Measurements from ENCODE around the gene PRKN. TPM values are rescaled to one million over a fixed set of nuclear protein-coding genes. Genes with fewer than 3 reads are reported as not detected.

PRKN gene
- total and polyA plus RNA-seq, 2 experiments from 2014 or later: 0.10 to 0.84 TPM

DNA sequence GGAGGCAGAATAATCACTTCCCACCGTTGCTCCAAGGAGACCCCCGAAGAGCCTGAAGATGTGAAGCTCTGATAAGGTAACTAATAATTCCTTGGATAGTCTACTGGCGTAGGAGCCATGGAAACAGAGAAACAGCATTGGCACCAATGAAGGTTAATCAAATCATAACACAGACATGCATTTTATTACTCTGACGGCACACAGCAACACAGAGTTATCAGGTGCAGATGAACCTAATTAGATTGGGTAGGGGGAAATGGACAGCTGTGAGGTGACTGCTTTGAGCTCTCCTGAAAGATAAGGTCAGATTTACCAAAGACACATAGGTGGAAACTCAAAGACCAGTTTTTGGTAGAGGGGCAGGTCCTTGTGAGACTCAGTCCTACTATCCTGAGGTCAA, 909.7 kb downstream of the PRKN start:
- H3K9me3 Mint-ChIP-seq: peaks cover 2% of the 10 kb centered on the region; the same call in 1 of the 3 replicates
- no peaks in the 10 kb centered on the region for H3K36me3 ChIP-seq (ENCODE audit: insufficient read depth)
- H3K4me1 ChIP-seq (ENCODE audit: insufficient read depth): no peaks in the 10 kb centered on the region
- H3K4me3 Mint-ChIP-seq: no peak overlapping the region
- no peak for TF ChIP-seq POLR2AphosphoS5 (IDR thresholded peaks at IDR 0.05; ENCODE audit: low read depth)
- no peak for TF ChIP-seq ZNF331 (CRISPR knock-in tag; IDR thresholded peaks at IDR 0.05; ENCODE audit: low read depth)
- TF ChIP-seq, protein P1, sequence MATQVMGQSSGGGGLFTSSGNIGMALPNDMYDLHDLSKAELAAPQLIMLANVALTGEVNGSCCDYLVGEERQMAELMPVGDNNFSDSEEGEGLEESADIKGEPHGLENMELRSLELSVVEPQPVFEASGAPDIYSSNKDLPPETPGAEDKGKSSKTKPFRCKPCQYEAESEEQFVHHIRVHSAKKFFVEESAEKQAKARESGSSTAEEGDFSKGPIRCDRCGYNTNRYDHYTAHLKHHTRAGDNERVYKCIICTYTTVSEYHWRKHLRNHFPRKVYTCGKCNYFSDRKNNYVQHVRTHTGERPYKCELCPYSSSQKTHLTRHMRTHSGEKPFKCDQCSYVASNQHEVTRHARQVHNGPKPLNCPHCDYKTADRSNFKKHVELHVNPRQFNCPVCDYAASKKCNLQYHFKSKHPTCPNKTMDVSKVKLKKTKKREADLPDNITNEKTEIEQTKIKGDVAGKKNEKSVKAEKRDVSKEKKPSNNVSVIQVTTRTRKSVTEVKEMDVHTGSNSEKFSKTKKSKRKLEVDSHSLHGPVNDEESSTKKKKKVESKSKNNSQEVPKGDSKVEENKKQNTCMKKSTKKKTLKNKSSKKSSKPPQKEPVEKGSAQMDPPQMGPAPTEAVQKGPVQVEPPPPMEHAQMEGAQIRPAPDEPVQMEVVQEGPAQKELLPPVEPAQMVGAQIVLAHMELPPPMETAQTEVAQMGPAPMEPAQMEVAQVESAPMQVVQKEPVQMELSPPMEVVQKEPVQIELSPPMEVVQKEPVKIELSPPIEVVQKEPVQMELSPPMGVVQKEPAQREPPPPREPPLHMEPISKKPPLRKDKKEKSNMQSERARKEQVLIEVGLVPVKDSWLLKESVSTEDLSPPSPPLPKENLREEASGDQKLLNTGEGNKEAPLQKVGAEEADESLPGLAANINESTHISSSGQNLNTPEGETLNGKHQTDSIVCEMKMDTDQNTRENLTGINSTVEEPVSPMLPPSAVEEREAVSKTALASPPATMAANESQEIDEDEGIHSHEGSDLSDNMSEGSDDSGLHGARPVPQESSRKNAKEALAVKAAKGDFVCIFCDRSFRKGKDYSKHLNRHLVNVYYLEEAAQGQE (IDR thresholded peaks at IDR 0.05; ENCODE audit: unreplicated experiment): no peak
- TF ChIP-seq EZH2 (IDR thresholded peaks at IDR 0.05; ENCODE audit: low read depth, unreplicated experiment): no peak
- TF ChIP-seq, protein P2, sequence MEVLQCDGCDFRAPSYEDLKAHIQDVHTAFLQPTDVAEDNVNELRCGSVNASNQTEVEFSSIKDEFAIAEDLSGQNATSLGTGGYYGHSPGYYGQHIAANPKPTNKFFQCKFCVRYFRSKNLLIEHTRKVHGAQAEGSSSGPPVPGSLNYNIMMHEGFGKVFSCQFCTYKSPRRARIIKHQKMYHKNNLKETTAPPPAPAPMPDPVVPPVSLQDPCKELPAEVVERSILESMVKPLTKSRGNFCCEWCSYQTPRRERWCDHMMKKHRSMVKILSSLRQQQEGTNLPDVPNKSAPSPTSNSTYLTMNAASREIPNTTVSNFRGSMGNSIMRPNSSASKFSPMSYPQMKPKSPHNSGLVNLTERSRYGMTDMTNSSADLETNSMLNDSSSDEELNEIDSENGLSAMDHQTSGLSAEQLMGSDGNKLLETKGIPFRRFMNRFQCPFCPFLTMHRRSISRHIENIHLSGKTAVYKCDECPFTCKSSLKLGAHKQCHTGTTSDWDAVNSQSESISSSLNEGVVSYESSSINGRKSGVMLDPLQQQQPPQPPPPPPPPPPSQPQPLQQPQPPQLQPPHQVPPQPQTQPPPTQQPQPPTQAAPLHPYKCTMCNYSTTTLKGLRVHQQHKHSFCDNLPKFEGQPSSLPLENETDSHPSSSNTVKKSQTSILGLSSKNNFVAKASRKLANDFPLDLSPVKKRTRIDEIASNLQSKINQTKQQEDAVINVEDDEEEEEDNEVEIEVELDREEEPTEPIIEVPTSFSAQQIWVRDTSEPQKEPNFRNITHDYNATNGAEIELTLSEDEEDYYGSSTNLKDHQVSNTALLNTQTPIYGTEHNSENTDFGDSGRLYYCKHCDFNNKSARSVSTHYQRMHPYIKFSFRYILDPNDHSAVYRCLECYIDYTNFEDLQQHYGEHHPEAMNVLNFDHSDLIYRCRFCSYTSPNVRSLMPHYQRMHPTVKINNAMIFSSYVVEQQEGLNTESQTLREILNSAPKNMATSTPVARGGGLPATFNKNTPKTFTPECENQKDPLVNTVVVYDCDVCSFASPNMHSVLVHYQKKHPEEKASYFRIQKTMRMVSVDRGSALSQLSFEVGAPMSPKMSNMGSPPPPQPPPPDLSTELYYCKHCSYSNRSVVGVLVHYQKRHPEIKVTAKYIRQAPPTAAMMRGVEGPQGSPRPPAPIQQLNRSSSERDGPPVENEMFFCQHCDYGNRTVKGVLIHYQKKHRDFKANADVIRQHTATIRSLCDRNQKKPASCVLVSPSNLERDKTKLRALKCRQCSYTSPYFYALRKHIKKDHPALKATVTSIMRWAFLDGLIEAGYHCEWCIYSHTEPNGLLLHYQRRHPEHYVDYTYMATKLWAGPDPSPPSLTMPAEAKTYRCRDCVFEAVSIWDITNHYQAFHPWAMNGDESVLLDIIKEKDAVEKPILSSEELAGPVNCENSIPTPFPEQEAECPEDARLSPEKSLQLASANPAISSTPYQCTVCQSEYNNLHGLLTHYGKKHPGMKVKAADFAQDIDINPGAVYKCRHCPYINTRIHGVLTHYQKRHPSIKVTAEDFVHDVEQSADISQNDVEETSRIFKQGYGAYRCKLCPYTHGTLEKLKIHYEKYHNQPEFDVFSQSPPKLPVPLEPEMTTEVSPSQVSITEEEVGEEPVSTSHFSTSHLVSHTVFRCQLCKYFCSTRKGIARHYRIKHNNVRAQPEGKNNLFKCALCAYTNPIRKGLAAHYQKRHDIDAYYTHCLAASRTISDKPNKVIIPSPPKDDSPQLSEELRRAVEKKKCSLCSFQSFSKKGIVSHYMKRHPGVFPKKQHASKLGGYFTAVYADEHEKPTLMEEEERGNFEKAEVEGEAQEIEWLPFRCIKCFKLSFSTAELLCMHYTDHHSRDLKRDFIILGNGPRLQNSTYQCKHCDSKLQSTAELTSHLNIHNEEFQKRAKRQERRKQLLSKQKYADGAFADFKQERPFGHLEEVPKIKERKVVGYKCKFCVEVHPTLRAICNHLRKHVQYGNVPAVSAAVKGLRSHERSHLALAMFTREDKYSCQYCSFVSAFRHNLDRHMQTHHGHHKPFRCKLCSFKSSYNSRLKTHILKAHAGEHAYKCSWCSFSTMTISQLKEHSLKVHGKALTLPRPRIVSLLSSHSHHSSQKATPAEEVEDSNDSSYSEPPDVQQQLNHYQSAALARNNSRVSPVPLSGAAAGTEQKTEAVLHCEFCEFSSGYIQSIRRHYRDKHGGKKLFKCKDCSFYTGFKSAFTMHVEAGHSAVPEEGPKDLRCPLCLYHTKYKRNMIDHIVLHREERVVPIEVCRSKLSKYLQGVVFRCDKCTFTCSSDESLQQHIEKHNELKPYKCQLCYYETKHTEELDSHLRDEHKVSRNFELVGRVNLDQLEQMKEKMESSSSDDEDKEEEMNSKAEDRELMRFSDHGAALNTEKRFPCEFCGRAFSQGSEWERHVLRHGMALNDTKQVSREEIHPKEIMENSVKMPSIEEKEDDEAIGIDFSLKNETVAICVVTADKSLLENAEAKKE (CRISPR knock-in tag; IDR thresholded peaks at IDR 0.05): no peak
- TF ChIP-seq EZH2phosphoT487 (IDR thresholded peaks at IDR 0.05; ENCODE audit: unreplicated experiment): no peak
- no peak for TF ChIP-seq ZNF114 (CRISPR knock-in tag; IDR thresholded peaks at IDR 0.05)
- TF ChIP-seq JUNB (IDR thresholded peaks at IDR 0.05; ENCODE audit: unreplicated experiment): no peak
- no peak for TF ChIP-seq CREB1 (CRISPR knock-in tag; IDR thresholded peaks at IDR 0.05; ENCODE audit: low read depth)
- TF ChIP-seq NANOG (IDR thresholded peaks at IDR 0.05; ENCODE audit: borderline replicate concordance): no peak
- no peak for TF ChIP-seq STAT1 (IDR thresholded peaks at IDR 0.05; ENCODE audit: unreplicated experiment)
- TF ChIP-seq, protein P3, sequence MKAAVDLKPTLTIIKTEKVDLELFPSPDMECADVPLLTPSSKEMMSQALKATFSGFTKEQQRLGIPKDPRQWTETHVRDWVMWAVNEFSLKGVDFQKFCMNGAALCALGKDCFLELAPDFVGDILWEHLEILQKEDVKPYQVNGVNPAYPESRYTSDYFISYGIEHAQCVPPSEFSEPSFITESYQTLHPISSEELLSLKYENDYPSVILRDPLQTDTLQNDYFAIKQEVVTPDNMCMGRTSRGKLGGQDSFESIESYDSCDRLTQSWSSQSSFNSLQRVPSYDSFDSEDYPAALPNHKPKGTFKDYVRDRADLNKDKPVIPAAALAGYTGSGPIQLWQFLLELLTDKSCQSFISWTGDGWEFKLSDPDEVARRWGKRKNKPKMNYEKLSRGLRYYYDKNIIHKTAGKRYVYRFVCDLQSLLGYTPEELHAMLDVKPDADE (IDR thresholded peaks at IDR 0.05): no peak
- TF ChIP-seq, protein P4, sequence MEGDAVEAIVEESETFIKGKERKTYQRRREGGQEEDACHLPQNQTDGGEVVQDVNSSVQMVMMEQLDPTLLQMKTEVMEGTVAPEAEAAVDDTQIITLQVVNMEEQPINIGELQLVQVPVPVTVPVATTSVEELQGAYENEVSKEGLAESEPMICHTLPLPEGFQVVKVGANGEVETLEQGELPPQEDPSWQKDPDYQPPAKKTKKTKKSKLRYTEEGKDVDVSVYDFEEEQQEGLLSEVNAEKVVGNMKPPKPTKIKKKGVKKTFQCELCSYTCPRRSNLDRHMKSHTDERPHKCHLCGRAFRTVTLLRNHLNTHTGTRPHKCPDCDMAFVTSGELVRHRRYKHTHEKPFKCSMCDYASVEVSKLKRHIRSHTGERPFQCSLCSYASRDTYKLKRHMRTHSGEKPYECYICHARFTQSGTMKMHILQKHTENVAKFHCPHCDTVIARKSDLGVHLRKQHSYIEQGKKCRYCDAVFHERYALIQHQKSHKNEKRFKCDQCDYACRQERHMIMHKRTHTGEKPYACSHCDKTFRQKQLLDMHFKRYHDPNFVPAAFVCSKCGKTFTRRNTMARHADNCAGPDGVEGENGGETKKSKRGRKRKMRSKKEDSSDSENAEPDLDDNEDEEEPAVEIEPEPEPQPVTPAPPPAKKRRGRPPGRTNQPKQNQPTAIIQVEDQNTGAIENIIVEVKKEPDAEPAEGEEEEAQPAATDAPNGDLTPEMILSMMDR (conservative IDR thresholded peaks at IDR 0.05; ENCODE audit: low read depth in 2 of 2): no peak
- H2AFZ ChIP-seq: no peak overlapping the region
- ATAC-seq (no peak), DNase-seq (ENCODE audit: low spot score) (no peak)
- H3K4me1 Mint-ChIP-seq: no peaks in the 10 kb centered on the region
- no peaks in the 10 kb centered on the region for H3K27me3 ChIP-seq (ENCODE audit: insufficient read depth)
- no peak overlapping the region for H3K4me2 ChIP-seq
- H3K4me3 ChIP-seq: no peak overlapping the region
- H3K27ac ChIP-seq (ENCODE audit: low read depth): no peak overlapping the region
- H3K36me3 Mint-ChIP-seq (ENCODE audit: low read depth): no peaks in the 10 kb centered on the region
- no peaks in the 10 kb centered on the region for H3F3A ChIP-seq (replicated peaks; ENCODE audit: low read depth)
- no peaks in the 10 kb centered on the region for H3K79me2 ChIP-seq (replicated peaks; ENCODE audit: insufficient read depth)
- H3K27me3 Mint-ChIP-seq (ENCODE audit: insufficient read depth, low read depth, poor library complexity): no peaks in the 10 kb centered on the region
- no peak overlapping the region for H3K27ac Mint-ChIP-seq
- H4K20me1 ChIP-seq (replicated peaks; ENCODE audit: insufficient read depth): no peaks in the 10 kb centered on the region
- no peaks in the 10 kb centered on the region for H3K9me2 ChIP-seq (ENCODE audit: insufficient read depth)

Data from GM23338 (cell line).